ENCODE measurements around the gene SLC29A2. TPM values are rescaled to one million over a fixed set of nuclear protein-coding genes. Genes with fewer than 3 reads are reported as not detected.

Gene SLC29A2
- polyA plus RNA-seq, 4 donors = 14.6 to 33.0 (median 22.3) TPM

- no peak for DNase-seq (ENCODE audit: low read depth in 4 of 4, low spot score in 2 of 4)
Measured at GRCh38 chr11:66335531-66336233, 35.9 kb downstream of the SLC29A2 start.

- no peak for DNase-seq (ENCODE audit: low read depth in 4 of 4, low spot score in 2 of 4)
Measured at GRCh38 chr11:66334605-66335442, 36.7 kb downstream of the SLC29A2 start.

GRCh38 chr11:66333896-66334604 is 37.5 kb downstream of the SLC29A2 start:
- DNase-seq (ENCODE audit: low read depth in 4 of 4, low spot score in 2 of 4) = no peak

GRCh38 chr11:66333220-66333877 is 38.2 kb downstream of the SLC29A2 start:
- DNase-seq (ENCODE audit: low read depth in 4 of 4, low spot score in 2 of 4) = no peak

- DNase-seq (ENCODE audit: low read depth in 4 of 4, low spot score in 2 of 4) = no peak
Measured at GRCh38 chr11:66332371-66333219, 39.0 kb downstream of the SLC29A2 start.

GRCh38 chr11:66331542-66332370 is 39.8 kb downstream of the SLC29A2 start:
- no peak for DNase-seq (ENCODE audit: low read depth in 4 of 4, low spot score in 2 of 4)

- no peak for DNase-seq (ENCODE audit: low read depth in 4 of 4, low spot score in 2 of 4)
Measured at GRCh38 chr11:66330931-66331330, 40.6 kb downstream of the SLC29A2 start.

- DNase-seq (ENCODE audit: low read depth in 4 of 4, low spot score in 2 of 4) = no peak
Measured at GRCh38 chr11:66329165-66329673, 42.3 kb downstream of the SLC29A2 start.

- peak in 1 of 4 donors; percentile 66 for DNase-seq (ENCODE audit: low read depth in 4 of 4, low spot score in 2 of 4)
Measured at GRCh38 chr11:66328302-66329144, 43.0 kb downstream of the SLC29A2 start.

GRCh38 chr11:66328031-66328301 is 43.6 kb downstream of the SLC29A2 start:
- no peak for DNase-seq (ENCODE audit: low read depth in 4 of 4, low spot score in 2 of 4)

GRCh38 chr11:66327171-66328030 is 44.2 kb downstream of the SLC29A2 start:
- DNase-seq (ENCODE audit: low read depth in 4 of 4, low spot score in 2 of 4) = no peak

- no peak for DNase-seq (ENCODE audit: low read depth in 4 of 4, low spot score in 2 of 4)
Measured at GRCh38 chr11:66326261-66327111, 45.1 kb downstream of the SLC29A2 start.

GRCh38 chr11:66325263-66325671 is 46.3 kb downstream of the SLC29A2 start:
- DNase-seq (ENCODE audit: low read depth in 4 of 4, low spot score in 2 of 4) = no peak

GRCh38 chr11:66324664-66325063 is 46.9 kb downstream of the SLC29A2 start:
- no peak for DNase-seq (ENCODE audit: low read depth in 4 of 4, low spot score in 2 of 4)

GRCh38 chr11:66323684-66324083 is 47.9 kb downstream of the SLC29A2 start:
- no peak for DNase-seq (ENCODE audit: low read depth in 4 of 4, low spot score in 2 of 4)

- no peak for DNase-seq (ENCODE audit: low read depth in 4 of 4, low spot score in 2 of 4)
Measured at GRCh38 chr11:66322732-66323427, 48.7 kb downstream of the SLC29A2 start.
